Measurements from ENCODE around the gene PRMT1. TPM values are rescaled to one million over a fixed set of nuclear protein-coding genes. Genes with fewer than 3 reads are reported as not detected.

The PRMT1 gene
- total RNA-seq, 1 experiment from 2014 or later = 505 TPM

DNA sequence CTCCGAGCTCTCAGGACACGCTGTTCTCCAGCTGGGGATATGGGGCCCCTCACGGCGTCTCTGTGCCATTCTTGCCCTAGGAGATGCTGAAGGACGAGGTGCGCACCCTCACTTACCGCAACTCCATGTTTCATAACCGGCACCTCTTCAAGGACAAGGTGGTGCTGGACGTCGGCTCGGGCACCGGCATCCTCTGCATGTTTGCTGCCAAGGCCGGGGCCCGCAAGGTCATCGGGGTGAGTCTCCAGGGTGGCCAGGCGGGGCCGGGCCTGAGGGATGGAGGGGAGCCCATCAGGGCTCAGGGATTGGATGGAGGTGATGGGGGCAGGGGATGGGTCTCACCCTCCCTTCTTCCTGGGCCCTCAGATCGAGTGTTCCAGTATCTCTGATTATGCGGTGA is 4.8 kb downstream of the PRMT1 start:
- Histone ChIP-seq H3K4me1 (ENCODE audit: insufficient read depth, low read length) (peaks cover 4% of the 10 kb centered on the region; the same call in 1 of the 2 replicates), H4K8ac (replicated peaks; ENCODE audit: insufficient read length, low read depth, low read length) (no peak overlapping the region), H3K9ac (ENCODE audit: extremely low read depth, insufficient read length, low read length) (no peak overlapping the region), H2BK15ac (ENCODE audit: low read depth, low read length) (no peak overlapping the region), H3K27ac (ENCODE audit: insufficient read length, low read depth, low read length) (no peak overlapping the region), H3K27me3 (ENCODE audit: insufficient read depth, low read length) (no peaks in the 10 kb centered on the region), H2BK20ac (ENCODE audit: low read depth, low read length, poor library complexity, severe bottlenecking) (no peak overlapping the region), H3K18ac (ENCODE audit: insufficient read length, low read depth, low read length) (no peak overlapping the region), H2BK12ac (ENCODE audit: insufficient read length, low read depth, low read length) (no peak overlapping the region), H2BK5ac (ENCODE audit: insufficient read length, low read length) (no peak overlapping the region), H3K23ac (ENCODE audit: insufficient read length, low read depth, low read length) (no peak overlapping the region), H4K5ac (ENCODE audit: insufficient read length, low read depth, low read length) (no peak overlapping the region), H2AFZ (ENCODE audit: low read length) (no peak overlapping the region), H4K20me1 (ENCODE audit: control insufficient read depth, insufficient read depth, insufficient read length) (no peaks in the 10 kb centered on the region), H3K4ac (ENCODE audit: low read depth, low read length) (no peak overlapping the region), H3K56ac (ENCODE audit: insufficient read length, low read depth, low read length) (no peak overlapping the region), H3K4me2 (ENCODE audit: insufficient read depth, insufficient read length, low read length) (no peak overlapping the region), H3K14ac (ENCODE audit: insufficient read depth, low read length) (no peak overlapping the region), H4K91ac (ENCODE audit: insufficient read length, low read depth, low read length) (no peak overlapping the region), H3T11ph (ENCODE audit: low read length) (no peak overlapping the region), H3K79me1 (ENCODE audit: insufficient read depth, low read depth, low read length, poor library complexity, severe bottlenecking) (peaks cover 2% of the 10 kb centered on the region), H3K23me2 (ENCODE audit: insufficient read length, low read depth, low read length, poor library complexity, severe bottlenecking) (no peaks in the 10 kb centered on the region), H2AK5ac (ENCODE audit: insufficient read length, low read length) (no peak overlapping the region), H3K9me3 (ENCODE audit: control insufficient read depth, low read depth, low read length) (no peaks in the 10 kb centered on the region), H3K79me2 (ENCODE audit: insufficient read depth, low read length) (peaks cover 22% of the 10 kb centered on the region; the same call in 1 of the 2 replicates), H2BK120ac (ENCODE audit: low read depth, low read length, poor library complexity, severe bottlenecking) (no peak overlapping the region)
- TF ChIP-seq, protein P1, sequence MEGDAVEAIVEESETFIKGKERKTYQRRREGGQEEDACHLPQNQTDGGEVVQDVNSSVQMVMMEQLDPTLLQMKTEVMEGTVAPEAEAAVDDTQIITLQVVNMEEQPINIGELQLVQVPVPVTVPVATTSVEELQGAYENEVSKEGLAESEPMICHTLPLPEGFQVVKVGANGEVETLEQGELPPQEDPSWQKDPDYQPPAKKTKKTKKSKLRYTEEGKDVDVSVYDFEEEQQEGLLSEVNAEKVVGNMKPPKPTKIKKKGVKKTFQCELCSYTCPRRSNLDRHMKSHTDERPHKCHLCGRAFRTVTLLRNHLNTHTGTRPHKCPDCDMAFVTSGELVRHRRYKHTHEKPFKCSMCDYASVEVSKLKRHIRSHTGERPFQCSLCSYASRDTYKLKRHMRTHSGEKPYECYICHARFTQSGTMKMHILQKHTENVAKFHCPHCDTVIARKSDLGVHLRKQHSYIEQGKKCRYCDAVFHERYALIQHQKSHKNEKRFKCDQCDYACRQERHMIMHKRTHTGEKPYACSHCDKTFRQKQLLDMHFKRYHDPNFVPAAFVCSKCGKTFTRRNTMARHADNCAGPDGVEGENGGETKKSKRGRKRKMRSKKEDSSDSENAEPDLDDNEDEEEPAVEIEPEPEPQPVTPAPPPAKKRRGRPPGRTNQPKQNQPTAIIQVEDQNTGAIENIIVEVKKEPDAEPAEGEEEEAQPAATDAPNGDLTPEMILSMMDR (conservative IDR thresholded peaks at IDR 0.05) = no peak
- Mint-ChIP-seq H3K4me1 (peaks cover 25 to 48% of the 10 kb centered on the region in 2 experiments), H3K27ac (no peak overlapping the region), H3K36me3 (ENCODE audit: insufficient read depth in 1 of 3, low read depth in 3 of 3) (peaks cover 46 to 58% (median 55%) of the 10 kb centered on the region in 3 experiments), H3K9me3 (no peaks in the 10 kb centered on the region; a peak in 3 of 5 replicates), H3K27me3 (ENCODE audit: low read depth) (peaks cover 2% of the 10 kb centered on the region; the same call in 1 of the 2 replicates), H3K4me3 (no peak overlapping the region)
- DNase-seq = no peak
- WGBS (ENCODE audit: extremely low coverage, insufficient read length, low lambda C conversion rate) = no CpG with 5 or more reads among the region's 19 CpGs

All from H9 (cell line).